NT2/D1 (cell line): ENCODE measurements around the gene CRAT.

Experiments used
- SUZ12 ChIP-seq: IDR thresholded peaks from 2 replicates; pipeline ENCODE4 v1.6.1; 2011; ENCODE audit not compliant: insufficient read length, insufficient read depth; ENCODE audit errors: extremely low read depth
- ZNF274 ChIP-seq: IDR thresholded peaks from 2 replicates; pipeline ENCODE4 v1.6.1; 2011; ENCODE audit warnings: mild to moderate bottlenecking, low read depth, low read length

- TF ChIP-seq SUZ12: no peak
- TF ChIP-seq ZNF274: no peak
Measured at GRCh38 chr9:129151469-129151868, 40.9 kb upstream of the CRAT start.
